ENCODE results near the gene UBXN10. TPM values are rescaled to one million over a fixed set of nuclear protein-coding genes. Genes with fewer than 3 reads are reported as not detected.

Gene UBXN10
- total RNA-seq, 1 experiment from 2014 or later: 0.05 TPM

GRCh38 chr1:20233394-20233793, 47.5 kb downstream of the UBXN10 start:
- TF ChIP-seq CTCF (IDR thresholded peaks at IDR 0.05) (peak; percentile 68), SIN3A (IDR thresholded peaks at IDR 0.05; ENCODE audit: borderline replicate concordance, insufficient read depth, low read depth, low read length) (no peak)
- Histone ChIP-seq H3K4me1 (ENCODE audit: control insufficient read depth, insufficient read depth, low read length) (no peaks in the 10 kb centered on the region), H3K9me3 (ENCODE audit: control insufficient read depth, insufficient read depth, low read depth, low read length) (no peaks in the 10 kb centered on the region), H3K36me3 (ENCODE audit: control insufficient read depth, insufficient read depth, low read length) (no peaks in the 10 kb centered on the region), H3K4me3 (ENCODE audit: low read depth in 2 of 2, low read length in 2 of 2) (no peak overlapping the region), H3K27ac (ENCODE audit: low read length) (no peak overlapping the region), H3K27me3 (ENCODE audit: control insufficient read depth, insufficient read depth, low read length) (peaks cover 22% of the 10 kb centered on the region)
- ChIA-PET CTCF (no interaction called here), POLR2A (no interaction called here)
- peak; percentile 83 for ATAC-seq
- intact Hi-C loops (cut with micrococcal nuclease; ENCODE audit: unreplicated experiment) (no loop called here), in situ Hi-C loops (cut with HindIII; ENCODE audit: low pct_unique_long_range_greater_than_20kb, low sequenced_read_pairs) (no loop called here)
- no TSS peak for BruUV-seq (replicated peaks)
- no peak for DNase-seq (ENCODE audit: low read depth, low spot score)

- TF ChIP-seq POLR2AphosphoS5 (IDR thresholded peaks at IDR 0.05; ENCODE audit: low read depth, low read length) (no peak), CTCF (IDR thresholded peaks at IDR 0.05) (no peak), REST (IDR thresholded peaks at IDR 0.05; ENCODE audit: insufficient read depth in 1 of 2, low read depth in 2 of 2, low read length in 1 of 2) (no peak), TCF7L2 (IDR thresholded peaks at IDR 0.05; ENCODE audit: low read depth, low read length) (no peak), SIN3A (IDR thresholded peaks at IDR 0.05; ENCODE audit: borderline replicate concordance, insufficient read depth, low read depth, low read length) (no peak)
- no TSS peak for BruUV-seq (replicated peaks)
- Histone ChIP-seq H3K27me3 (ENCODE audit: control insufficient read depth, insufficient read depth, low read length) (peaks cover 20% of the 10 kb centered on the region), H3K9me3 (ENCODE audit: control insufficient read depth, insufficient read depth, low read depth, low read length) (no peaks in the 10 kb centered on the region), H3K4me1 (ENCODE audit: control insufficient read depth, insufficient read depth, low read length) (no peaks in the 10 kb centered on the region), H3K27ac (ENCODE audit: low read length) (no peak overlapping the region), H3K4me3 (ENCODE audit: low read depth in 2 of 2, low read length in 2 of 2) (no peak overlapping the region), H3K36me3 (ENCODE audit: control insufficient read depth, insufficient read depth, low read length) (no peaks in the 10 kb centered on the region)
- POLR2A ChIA-PET: no interaction called here
- in situ Hi-C loops (cut with HindIII; ENCODE audit: low pct_unique_long_range_greater_than_20kb, low sequenced_read_pairs): no loop called here
- CTCF ChIA-PET: no interaction called here
- no peak for DNase-seq (ENCODE audit: low read depth, low spot score)
- intact Hi-C loops (cut with micrococcal nuclease; ENCODE audit: unreplicated experiment): no loop called here
- ATAC-seq: no peak
Measured at GRCh38 chr1:20233866-20234265, 48.0 kb downstream of the UBXN10 start.
